AG04450 (cell line): ENCODE data around the gene MRPS6. TPM values are rescaled to one million over a fixed set of nuclear protein-coding genes. Genes with fewer than 3 reads are reported as not detected.
A peak's percentile ranks its signal among the peaks of the same experiment; 100 is the strongest.

ENCODE experiments used
- CTCF ChIA-PET: fragments of 300-600, 350-600 bp; formaldehyde crosslinking; extraction: SDS; loops from one replicate; lab custom pipeline; 2022; ENCODE audit warnings: antibody characterized with exemption, inconsistent platforms; lab: Charles Lee
- POLR2A ChIA-PET: fragments of 350-600 bp; formaldehyde crosslinking; extraction: SDS; loops from one replicate; lab custom pipeline; 2021; ENCODE audit warnings: antibody characterized with exemption, inconsistent platforms; lab: Yijun Ruan, JAX
- DNase-seq: peaks from one replicate; pipeline ENCODE4 v3.0.0-alpha.2; 2011; ENCODE audit warnings: low read depth, low spot score
- H3K27ac ChIP-seq: one replicate; pipeline ENCODE4 v1.5.1; 2012; ENCODE audit warnings: low read depth, low read length, control low read depth
- H3K27me3 ChIP-seq: one replicate; pipeline ENCODE4 v1.6.0; 2012; ENCODE audit warnings: low read length; ENCODE audit not compliant: control insufficient read depth, insufficient read depth
- H3K4me3 ChIP-seq: 2 replicates; pipeline ENCODE4 v1.5.1; 2011; ENCODE audit warnings: mild to moderate bottlenecking, low read depth, low read length, control low read depth
- H3K9me3 ChIP-seq: 2 replicates; pipeline ENCODE4 v1.5.1; 2012; ENCODE audit warnings: low read length; ENCODE audit not compliant: control insufficient read depth, insufficient read depth
- CTCF ChIP-seq: IDR thresholded peaks from 2 replicates; pipeline ENCODE4 v1.5.1; 2011; ENCODE audit warnings: low read depth, low read length, control low read depth, inconsistent platforms
- polyA plus RNA-seq: library from polyadenylated mRNA; depleted of rRNA; stranded (reverse); fragments of >200 nt; gene quantifications from 2 replicates; pipeline ENCODE4 v1.2.3, GENCODE V29; 2011

MRPS6 gene
- polyA plus RNA-seq, 1 experiment = 35.8 TPM

GRCh38 chr21:34061983-34062382 lies 11.4 kb upstream of the MRPS6 start:
- H3K27ac ChIP-seq = no peak overlapping the region
- POLR2A ChIA-PET = no interaction called here
- TF ChIP-seq CTCF = no peak
- CTCF ChIA-PET = interaction anchor here (0.9 kb wide), 1 partner anchor 138 kb away, joined by 4 read pairs; no protein-coding TSS in a partner anchor
- DNase-seq = no peak
- H3K9me3 ChIP-seq = no peaks in the 10 kb centered on the region; the same call in 1 of the 2 replicates
- H3K27me3 ChIP-seq = peaks cover 3% of the 10 kb centered on the region
- no peak overlapping the region for H3K4me3 ChIP-seq

GRCh38 chr21:34065027-34065426 lies 8.4 kb upstream of the MRPS6 start:
- CTCF ChIA-PET = no interaction called here
- no peak overlapping the region for H3K27ac ChIP-seq
- no peak for TF ChIP-seq CTCF

GRCh38 chr21:34071683-34072082 lies 1.7 kb upstream of the MRPS6 start:
- Histone ChIP-seq H3K9me3 (no peaks in the 10 kb centered on the region; the same call in 1 of the 2 replicates), H3K4me3 (no peak overlapping the region), H3K27me3 (no peaks in the 10 kb centered on the region), H3K27ac (no peak overlapping the region)
- no peak for TF ChIP-seq CTCF
- CTCF ChIA-PET = no interaction called here
- POLR2A ChIA-PET = no interaction called here
- DNase-seq = no peak

More at GRCh38 chr21:34065027-34065426, 8.4 kb upstream of the MRPS6 start:
- POLR2A ChIA-PET = no interaction called here
- Histone ChIP-seq H3K9me3 (no peaks in the 10 kb centered on the region; the same call in 1 of the 2 replicates), H3K4me3 (no peak overlapping the region), H3K27me3 (peaks cover 3% of the 10 kb centered on the region)
- no peak for DNase-seq

- Histone ChIP-seq H3K9me3 (no peaks in the 10 kb centered on the region), H3K27ac (no peak overlapping the region), H3K27me3 (no peaks in the 10 kb centered on the region), H3K4me3 (peak overlapping the region; percentile 58)
- POLR2A ChIA-PET = interaction anchor here (1.0 to 1.1 kb wide), 6 partner anchors 95 to 454 kb away, joined by 3 to 5 read pairs (median 3); no protein-coding TSS in a partner anchor
- CTCF ChIA-PET = interaction anchor here (0.8 kb wide), 1 partner anchor 290 kb away, joined by 3 read pairs; no protein-coding TSS in a partner anchor
- no peak for TF ChIP-seq CTCF
- DNase-seq = no peak
Measured at GRCh38 chr21:34072145-34073031, 990 bp upstream of the MRPS6 start.
